Lower lobe of right lung (tissue), 2 donors: Measurements from ENCODE around the gene SEMA4G. TPM values are rescaled to one million over a fixed set of nuclear protein-coding genes. Genes with fewer than 3 reads are reported as not detected.

ENCODE experiments used
- ATAC-seq, 2 donors: fragments of 200-7000 bp; cut with Tn5 transposase; one replicate each; pipeline ENCODE4 v1.9.1; 2020 to 2022; ENCODE audit warnings: mild to moderate bottlenecking in 2 of 2, moderate library complexity in 2 of 2
- DNase-seq: peaks from one replicate; pipeline ENCODE4 v3.0.0-alpha.2; 2020
- H3K27ac ChIP-seq: fragments of 200-600 bp; one replicate; pipeline ENCODE4 v1.8.0; 2022
- H3K27me3 ChIP-seq: fragments of 200-600 bp; one replicate; pipeline ENCODE4 v1.8.0; 2022; ENCODE audit warnings: low read depth
- H3K36me3 ChIP-seq: fragments of 200-600 bp; one replicate; pipeline ENCODE4 v1.8.0; 2022; ENCODE audit warnings: mild to moderate bottlenecking
- H3K4me1 ChIP-seq: fragments of 200-600 bp; one replicate; pipeline ENCODE4 v1.8.0; 2022
- H3K4me3 ChIP-seq: fragments of 200-600 bp; one replicate; pipeline ENCODE4 v1.8.0; 2022; ENCODE audit warnings: mild to moderate bottlenecking
- H3K9me3 ChIP-seq: fragments of 200-600 bp; one replicate; pipeline ENCODE4 v1.8.0; 2022
- intact Hi-C: fragments of 100-400 bp; cut with DNase I; formaldehyde crosslinking; loops from one replicate; pipeline ENCODE4 v1.11.0; 2022
- long read RNA-seq: library from polyadenylated mRNA; unstranded; transcript quantifications from one replicate; pipeline ENCODE4 v2.0.0, GENCODE V29; 2021
- total RNA-seq: library from RNA; stranded (reverse); fragmentation: NEBNext Ultra II Directional; extraction: Animal tissue kit (Norgen Biotek cat#: 25700); gene quantifications from one replicate; pipeline ENCODE4 v1.2.1, GENCODE V29; 2021
- TF ChIP-seq, protein P1 (sequence below): fragments of 200-600 bp; IDR thresholded peaks from one replicate; pipeline ENCODE4 v1.8.0; 2022; ENCODE audit warnings: antibody characterized with exemption, mild to moderate bottlenecking
- donor health status: DM: no; HTN: yes; CAD: no; lungs with severe emphysema.

The SEMA4G gene, protein sequence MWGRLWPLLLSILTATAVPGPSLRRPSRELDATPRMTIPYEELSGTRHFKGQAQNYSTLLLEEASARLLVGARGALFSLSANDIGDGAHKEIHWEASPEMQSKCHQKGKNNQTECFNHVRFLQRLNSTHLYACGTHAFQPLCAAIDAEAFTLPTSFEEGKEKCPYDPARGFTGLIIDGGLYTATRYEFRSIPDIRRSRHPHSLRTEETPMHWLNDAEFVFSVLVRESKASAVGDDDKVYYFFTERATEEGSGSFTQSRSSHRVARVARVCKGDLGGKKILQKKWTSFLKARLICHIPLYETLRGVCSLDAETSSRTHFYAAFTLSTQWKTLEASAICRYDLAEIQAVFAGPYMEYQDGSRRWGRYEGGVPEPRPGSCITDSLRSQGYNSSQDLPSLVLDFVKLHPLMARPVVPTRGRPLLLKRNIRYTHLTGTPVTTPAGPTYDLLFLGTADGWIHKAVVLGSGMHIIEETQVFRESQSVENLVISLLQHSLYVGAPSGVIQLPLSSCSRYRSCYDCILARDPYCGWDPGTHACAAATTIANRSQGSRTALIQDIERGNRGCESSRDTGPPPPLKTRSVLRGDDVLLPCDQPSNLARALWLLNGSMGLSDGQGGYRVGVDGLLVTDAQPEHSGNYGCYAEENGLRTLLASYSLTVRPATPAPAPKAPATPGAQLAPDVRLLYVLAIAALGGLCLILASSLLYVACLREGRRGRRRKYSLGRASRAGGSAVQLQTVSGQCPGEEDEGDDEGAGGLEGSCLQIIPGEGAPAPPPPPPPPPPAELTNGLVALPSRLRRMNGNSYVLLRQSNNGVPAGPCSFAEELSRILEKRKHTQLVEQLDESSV
- total RNA-seq: 5.1 TPM
- long read RNA-seq, partial matches to known transcripts: 0 of 6 reads
- long read RNA-seq, other reads (novel, unspliced or antisense): 6 of 6 reads

DNA sequence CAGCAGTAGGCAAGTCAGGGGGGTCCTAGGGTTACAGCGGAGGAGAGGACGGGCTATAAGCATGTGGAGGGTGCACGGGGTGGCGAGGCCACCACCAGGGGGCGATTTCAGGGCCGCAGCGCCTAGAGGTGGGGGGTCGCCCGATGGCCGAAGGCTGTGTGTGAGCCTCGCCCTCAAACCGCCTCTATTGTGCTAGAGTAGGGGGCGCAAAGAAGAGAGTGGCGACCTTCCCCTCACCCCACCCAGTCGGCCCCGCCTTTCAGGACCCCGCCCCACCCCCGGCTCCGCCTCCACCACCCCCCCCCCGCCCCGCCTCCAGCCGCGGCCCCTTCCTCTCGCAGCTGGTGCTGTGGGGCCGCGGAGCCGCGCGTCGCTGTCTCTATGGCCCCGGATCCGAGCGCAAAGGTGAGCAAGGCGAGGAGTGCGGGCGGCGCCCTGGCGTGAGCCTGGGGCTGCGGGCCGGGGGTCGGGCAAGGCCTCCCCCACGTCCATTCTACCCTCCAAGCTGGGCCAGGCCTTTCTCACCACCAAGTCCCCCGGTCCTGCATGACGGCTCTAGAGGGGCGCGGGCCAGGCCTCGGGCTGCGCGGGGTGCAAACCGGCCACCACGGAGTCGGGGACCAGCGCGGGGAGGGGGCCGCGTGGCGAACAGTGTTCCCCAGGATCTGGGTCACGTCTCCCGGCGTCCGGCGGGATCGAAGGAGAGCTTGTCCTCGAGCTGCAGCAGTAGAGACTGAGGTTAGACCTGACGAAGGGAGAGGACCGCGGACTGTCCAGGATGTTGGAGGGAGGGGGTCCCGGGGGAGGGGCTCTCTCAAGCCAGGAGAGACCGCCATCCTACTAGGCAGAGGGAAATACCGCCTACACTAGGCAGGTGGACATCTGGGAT lies at the start of gene SEMA4G:
Gene SEMA4G (plus strand): TSS at position 318 of the 889 bp plus-strand sequence. CDS start 3,409 bp downstream, outside the sequence.
- Histone ChIP-seq H3K27ac (no peak within 1 kb of the TSS), H3K4me1 (peaks cover 17% of the 10 kb centered on the region), H3K36me3 (peaks cover 10% of the 10 kb centered on the region), H3K27me3 (peaks cover 5% of the 10 kb centered on the region), H3K9me3 (no peaks in the 10 kb centered on the region), H3K4me3 (peak within 1 kb of the TSS; percentile 72)
- TF ChIP-seq, protein P1, sequence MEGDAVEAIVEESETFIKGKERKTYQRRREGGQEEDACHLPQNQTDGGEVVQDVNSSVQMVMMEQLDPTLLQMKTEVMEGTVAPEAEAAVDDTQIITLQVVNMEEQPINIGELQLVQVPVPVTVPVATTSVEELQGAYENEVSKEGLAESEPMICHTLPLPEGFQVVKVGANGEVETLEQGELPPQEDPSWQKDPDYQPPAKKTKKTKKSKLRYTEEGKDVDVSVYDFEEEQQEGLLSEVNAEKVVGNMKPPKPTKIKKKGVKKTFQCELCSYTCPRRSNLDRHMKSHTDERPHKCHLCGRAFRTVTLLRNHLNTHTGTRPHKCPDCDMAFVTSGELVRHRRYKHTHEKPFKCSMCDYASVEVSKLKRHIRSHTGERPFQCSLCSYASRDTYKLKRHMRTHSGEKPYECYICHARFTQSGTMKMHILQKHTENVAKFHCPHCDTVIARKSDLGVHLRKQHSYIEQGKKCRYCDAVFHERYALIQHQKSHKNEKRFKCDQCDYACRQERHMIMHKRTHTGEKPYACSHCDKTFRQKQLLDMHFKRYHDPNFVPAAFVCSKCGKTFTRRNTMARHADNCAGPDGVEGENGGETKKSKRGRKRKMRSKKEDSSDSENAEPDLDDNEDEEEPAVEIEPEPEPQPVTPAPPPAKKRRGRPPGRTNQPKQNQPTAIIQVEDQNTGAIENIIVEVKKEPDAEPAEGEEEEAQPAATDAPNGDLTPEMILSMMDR: peak; percentile 70
- ATAC-seq (peak; percentile 83 to 85), DNase-seq (peak; percentile 60)
- intact Hi-C loops: no loop called here

DNA sequence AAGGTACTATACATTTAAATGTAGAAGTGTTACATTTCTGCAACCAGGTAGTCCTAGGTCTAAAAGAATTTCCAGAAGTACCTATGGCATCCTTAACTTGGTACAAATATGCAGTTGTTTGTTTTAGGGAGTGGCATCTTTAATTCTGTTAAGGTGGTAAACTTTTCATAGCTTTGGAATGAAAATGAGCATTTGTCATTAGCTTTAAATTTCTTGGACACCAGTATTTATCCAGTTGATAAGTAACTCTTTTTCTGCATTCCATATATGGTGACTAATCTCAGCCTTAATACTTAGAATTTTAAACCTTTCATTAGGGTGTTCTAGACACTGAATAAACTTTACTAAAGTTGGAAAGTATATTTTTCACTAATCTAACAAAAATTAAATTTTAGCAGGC lies 45.7 kb upstream of the SEMA4G start:
- Histone ChIP-seq H3K27ac (no peak overlapping the region), H3K9me3 (no peaks in the 10 kb centered on the region), H3K27me3 (no peaks in the 10 kb centered on the region), H3K36me3 (peaks cover 98% of the 10 kb centered on the region), H3K4me3 (no peak overlapping the region), H3K4me1 (peaks cover 7% of the 10 kb centered on the region)
- ATAC-seq (no peak), DNase-seq (no peak)
- intact Hi-C loops: no loop called here
- TF ChIP-seq, protein P1: no peak

DNA sequence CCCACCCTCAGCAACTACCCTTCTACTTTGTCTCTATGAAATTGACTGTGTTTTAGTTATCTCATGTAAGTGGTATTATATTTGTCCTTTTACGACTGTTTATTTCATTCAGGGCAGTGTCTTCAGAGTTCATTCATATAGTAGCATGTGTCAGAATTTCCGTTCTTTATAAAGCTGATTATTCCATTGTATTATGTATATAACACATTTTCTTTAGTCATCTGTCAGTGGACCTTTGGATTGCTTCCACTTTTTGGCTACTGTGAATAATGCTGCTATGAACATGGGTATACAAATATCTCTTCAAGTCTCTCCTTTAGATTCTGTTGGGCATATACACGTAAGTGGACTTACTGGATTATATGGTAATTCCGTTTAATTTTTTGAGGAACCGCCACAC lies 42.0 kb upstream of the SEMA4G start:
- ATAC-seq (no peak), DNase-seq (no peak)
- H3K4me1 ChIP-seq: peaks cover 7% of the 10 kb centered on the region
- peaks cover 98% of the 10 kb centered on the region for H3K36me3 ChIP-seq
- intact Hi-C loops: no loop called here
- H3K4me3 ChIP-seq: no peak overlapping the region
- TF ChIP-seq, protein P1: no peak
- no peaks in the 10 kb centered on the region for H3K27me3 ChIP-seq
- no peak overlapping the region for H3K27ac ChIP-seq
- H3K9me3 ChIP-seq: no peaks in the 10 kb centered on the region

DNA sequence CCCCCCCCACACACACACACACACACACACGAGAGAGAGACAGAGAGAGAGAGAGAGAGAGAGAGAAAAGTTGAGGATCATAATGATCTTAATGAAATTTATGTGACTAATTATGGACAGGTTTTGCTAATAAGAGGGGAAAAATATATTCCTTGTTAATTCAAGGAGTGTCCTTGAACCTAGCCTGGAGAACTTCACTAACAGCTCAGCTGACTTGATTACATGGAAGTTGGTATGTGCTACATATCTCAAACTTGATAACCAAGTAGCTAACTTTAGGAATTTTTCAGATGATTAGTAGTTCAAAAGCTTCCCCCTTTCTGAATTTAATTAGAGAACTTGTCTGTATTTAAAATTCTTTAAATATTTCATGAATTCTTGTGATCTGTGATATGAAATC lies 41.3 kb upstream of the SEMA4G start:
- Histone ChIP-seq H3K36me3 (peaks cover 98% of the 10 kb centered on the region), H3K4me3 (no peak overlapping the region), H3K27me3 (no peaks in the 10 kb centered on the region), H3K4me1 (peaks cover 7% of the 10 kb centered on the region), H3K27ac (no peak overlapping the region), H3K9me3 (no peaks in the 10 kb centered on the region)
- no peak for DNase-seq
- ATAC-seq: no peak
- TF ChIP-seq, protein P1: no peak
- intact Hi-C loops: no loop called here

DNA sequence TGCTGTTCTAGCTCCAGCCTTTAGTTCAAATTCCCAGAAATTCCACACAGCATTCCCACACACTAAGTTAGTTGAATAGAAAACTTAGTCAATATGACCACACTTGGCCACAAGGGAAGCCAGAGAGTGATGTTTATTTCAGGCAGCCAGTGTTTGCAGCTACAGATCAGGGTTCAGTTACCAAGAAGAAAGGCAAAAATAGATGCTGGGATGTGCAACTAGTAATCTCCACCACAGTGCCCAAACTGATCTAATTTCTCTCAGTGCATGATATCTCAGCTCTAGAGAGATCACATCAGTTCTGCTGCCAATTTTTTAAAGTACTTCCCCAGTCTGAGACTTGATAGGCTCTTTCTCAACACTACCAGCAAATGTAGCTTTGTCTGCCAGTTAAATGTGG lies 38.9 kb upstream of the SEMA4G start:
- H3K27me3 ChIP-seq: no peaks in the 10 kb centered on the region
- peaks cover 98% of the 10 kb centered on the region for H3K36me3 ChIP-seq
- TF ChIP-seq, protein P1: no peak
- no peaks in the 10 kb centered on the region for H3K9me3 ChIP-seq
- H3K4me3 ChIP-seq: no peak overlapping the region
- H3K4me1 ChIP-seq: peaks cover 2% of the 10 kb centered on the region
- intact Hi-C loops: no loop called here
- DNase-seq (no peak), ATAC-seq (no peak)
- H3K27ac ChIP-seq: no peak overlapping the region
